A172 (cell line): ENCODE data around the gene AGTRAP. TPM values are rescaled to one million over a fixed set of nuclear protein-coding genes. Genes with fewer than 3 reads are reported as not detected.

ENCODE experiments used
- DNase-seq: peaks from one replicate; pipeline ENCODE4 v3.0.0-alpha.2; 2015; ENCODE audit warnings: low spot score
- total RNA-seq: library from RNA; depleted of rRNA; stranded (reverse); fragments of >200 nt; shearing (Covaris generic); gene quantifications from 2 replicates; pipeline ENCODE4 v1.2.3, GENCODE V29; 2014

The AGTRAP gene
- total RNA-seq, 1 experiment from 2014 or later = 36.5 TPM

DNA sequence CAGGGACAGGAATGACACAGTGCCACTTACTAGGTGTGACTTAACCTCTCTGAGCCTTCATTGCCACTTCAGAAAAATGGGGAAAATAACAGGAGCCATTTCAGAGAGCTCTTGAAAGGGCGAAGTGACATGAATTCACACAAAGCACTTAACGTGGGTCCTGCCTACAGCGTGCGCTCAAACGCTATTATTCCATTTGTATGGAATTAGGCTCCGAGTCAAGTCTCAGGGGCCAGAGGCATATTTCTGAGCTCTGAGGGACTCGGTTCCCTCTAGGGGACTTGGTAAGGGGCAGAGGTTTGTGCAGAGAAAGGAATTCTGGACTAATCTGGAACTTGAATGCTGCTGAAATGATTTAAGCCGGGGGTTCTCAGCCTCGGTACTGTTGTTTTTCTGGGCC is 30.3 kb upstream of the AGTRAP start:
- DNase-seq = no peak

DNA sequence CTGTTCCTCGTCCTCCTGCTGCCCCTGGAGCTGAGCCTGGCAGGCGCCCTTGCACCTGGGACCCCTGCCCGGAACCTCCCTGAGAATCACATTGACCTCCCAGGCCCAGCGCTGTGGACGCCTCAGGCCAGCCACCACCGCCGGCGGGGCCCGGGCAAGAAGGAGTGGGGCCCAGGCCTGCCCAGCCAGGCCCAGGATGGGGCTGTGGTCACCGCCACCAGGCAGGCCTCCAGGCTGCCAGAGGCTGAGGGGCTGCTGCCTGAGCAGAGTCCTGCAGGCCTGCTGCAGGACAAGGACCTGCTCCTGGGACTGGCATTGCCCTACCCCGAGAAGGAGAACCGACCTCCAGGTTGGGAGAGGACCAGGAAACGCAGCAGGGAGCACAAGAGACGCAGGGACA is 29.6 kb upstream of the AGTRAP start:
- DNase-seq = no peak

DNA sequence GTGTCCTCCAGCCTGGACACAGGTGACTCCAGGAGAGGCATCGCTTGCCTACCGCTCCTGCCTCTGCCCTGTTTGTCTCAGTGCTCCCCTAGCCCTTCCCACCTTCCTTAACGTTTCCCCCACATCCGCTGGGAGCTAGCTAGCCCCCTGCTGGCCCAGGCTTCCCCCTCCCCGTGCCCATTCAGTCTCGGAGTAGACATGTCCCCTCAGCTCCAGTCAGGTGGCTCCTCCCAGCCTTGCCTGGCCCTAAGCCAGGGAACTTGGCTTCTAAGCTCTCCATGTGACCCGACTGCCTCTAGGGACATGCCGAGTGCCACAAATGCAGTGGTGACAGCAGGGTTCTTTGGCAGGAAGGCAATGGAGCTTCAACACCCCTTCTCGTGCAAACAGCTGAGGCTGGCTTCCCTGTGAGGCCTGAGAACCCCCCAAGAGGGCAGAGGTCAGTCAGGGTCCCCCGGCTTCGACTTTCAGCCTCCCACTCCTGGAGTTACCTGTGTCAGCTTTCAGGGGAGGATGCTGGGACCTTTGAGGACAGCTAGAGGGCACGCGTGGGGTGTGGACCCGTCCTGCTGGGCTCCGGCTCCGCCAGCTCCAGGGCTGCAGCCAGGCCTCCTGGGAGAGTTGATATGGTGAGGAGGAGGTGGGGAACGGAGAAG is 28.2 kb upstream of the AGTRAP start:
- DNase-seq = no peak

GRCh38 chr1:11708554-11709350 is 27.2 kb upstream of the AGTRAP start:
- peak; percentile 87 for DNase-seq

GRCh38 chr1:11711490-11711889 is 24.4 kb upstream of the AGTRAP start:
- DNase-seq = no peak

GRCh38 chr1:11712285-11712684 is 23.7 kb upstream of the AGTRAP start:
- DNase-seq = no peak

DNA sequence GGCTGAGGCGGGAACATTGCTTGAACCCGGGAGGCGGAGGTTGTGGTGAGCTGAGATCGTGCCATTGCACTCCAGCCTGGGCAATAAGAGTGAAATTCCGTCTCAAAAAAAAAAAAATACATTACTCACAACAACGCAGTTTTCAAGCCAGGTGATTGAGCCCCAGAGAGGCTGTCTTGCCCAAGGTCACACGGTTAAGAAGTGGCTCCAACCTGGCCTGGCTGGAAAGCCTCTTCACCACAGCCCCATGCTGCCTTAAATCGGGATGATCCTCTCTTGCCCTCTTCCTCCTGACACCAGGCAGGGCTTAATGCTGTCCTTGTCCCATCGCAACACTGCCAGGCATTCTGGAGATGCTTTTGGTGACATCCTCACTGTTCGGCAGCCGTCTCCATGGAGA is 22.8 kb upstream of the AGTRAP start:
- no peak for DNase-seq

DNA sequence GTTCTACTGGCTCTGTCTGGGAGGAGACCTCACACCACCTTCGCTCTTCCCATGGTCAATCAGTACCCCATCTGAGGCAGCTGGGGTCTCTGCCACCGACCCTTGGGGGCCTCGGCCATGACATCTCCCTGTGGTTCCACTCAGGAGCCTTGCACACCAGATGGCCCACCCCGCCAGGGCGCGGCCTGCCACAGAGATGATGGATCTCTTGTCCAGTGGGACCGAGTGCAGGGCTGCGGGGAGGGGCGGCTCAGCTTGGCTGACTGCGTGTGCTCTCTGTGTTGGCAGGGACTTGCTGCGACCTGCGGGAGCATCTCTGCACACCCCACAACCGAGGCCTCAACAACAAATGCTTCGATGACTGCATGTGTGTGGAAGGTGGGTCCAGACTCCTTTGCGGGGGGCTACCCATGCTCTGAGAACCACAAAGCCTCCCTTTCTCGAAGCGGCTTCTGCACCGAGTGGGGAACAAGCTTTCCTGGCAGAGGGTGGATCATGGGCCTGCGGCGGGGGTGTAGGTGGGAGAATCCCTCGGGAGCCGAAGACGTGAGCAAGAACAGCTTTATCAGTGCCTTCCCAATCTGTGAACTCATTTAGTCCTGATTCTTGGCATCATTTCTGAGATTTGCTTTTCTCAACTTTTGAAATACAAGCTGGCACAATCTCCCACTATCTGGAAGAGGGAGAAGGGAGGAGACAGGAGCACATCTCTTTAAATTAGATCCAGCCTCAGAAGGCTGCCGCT is 20.9 kb upstream of the AGTRAP start:
- DNase-seq = no peak

DNA sequence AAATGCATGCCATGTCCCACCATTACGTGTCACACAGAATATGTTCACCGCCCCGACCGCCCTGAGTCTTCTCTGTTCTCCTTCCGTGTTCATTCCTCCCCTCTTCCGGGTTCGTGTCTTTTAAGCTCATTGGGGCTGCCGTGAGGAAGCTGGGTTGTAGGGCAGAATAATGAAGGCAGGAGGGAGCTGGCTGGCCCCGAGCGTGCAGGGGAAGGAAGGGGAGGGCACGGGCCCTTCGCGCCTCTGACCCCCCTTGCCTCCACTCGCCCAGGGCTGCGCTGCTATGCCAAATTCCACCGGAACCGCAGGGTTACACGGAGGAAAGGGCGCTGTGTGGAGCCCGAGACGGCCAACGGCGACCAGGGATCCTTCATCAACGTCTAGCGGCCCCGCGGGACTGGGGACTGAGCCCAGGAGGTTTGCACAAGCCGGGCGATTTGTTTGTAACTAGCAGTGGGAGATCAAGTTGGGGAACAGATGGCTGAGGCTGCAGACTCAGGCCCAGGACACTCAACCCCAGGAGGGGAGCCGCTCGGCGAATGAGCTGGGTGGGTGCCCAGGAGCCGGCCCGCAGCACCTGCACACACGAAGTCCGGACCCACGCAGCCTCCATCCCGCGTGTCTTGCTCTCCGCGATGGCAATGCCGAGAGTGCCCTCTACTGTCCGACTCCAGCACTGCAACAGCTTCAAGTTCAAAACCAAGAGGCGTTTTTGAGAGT is 16.5 kb upstream of the AGTRAP start:
- peak; percentile 26 for DNase-seq

- DNase-seq = no peak
Observed at GRCh38 chr1:11720033-11720376, 15.9 kb upstream of the AGTRAP start.

- no peak for DNase-seq
Observed at GRCh38 chr1:11720525-11720924, 15.4 kb upstream of the AGTRAP start.

GRCh38 chr1:11721311-11721710 is 14.6 kb upstream of the AGTRAP start:
- no peak for DNase-seq

- no peak for DNase-seq
Observed at GRCh38 chr1:11722538-11722937, 13.4 kb upstream of the AGTRAP start.

GRCh38 chr1:11725616-11726015 is 10.3 kb upstream of the AGTRAP start:
- no peak for DNase-seq

- no peak for DNase-seq
Observed at GRCh38 chr1:11727119-11727518, 8.8 kb upstream of the AGTRAP start.

- no peak for DNase-seq
Observed at GRCh38 chr1:11728126-11728806, 7.7 kb upstream of the AGTRAP start.

DNA sequence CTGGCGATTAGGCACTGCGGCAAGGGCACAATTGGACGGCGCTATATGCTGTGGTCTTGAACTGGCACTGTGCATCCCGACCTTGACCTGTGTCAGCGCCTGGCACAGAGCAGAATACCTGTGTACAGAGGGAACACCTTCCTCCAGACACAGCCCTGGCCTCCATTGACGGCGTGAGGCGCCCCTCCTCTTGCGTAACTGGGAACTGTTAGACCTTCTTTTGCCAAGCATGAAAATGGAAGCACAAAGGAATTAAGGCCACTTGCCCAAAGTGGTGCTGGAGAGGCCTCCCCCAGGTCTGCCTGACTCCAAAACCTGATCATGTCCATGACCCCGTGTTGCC is 6.8 kb upstream of the AGTRAP start:
- DNase-seq = no peak

- no peak for DNase-seq
Observed at GRCh38 chr1:11729498-11730428, 6.2 kb upstream of the AGTRAP start.

- peak; percentile 35 for DNase-seq
Observed at GRCh38 chr1:11730429-11730891, 5.5 kb upstream of the AGTRAP start.

- no peak for DNase-seq
Observed at GRCh38 chr1:11731691-11732283, 4.1 kb upstream of the AGTRAP start.
